Caco-2 (cell line): ENCODE data around the gene APOOL. TPM values are rescaled to one million over a fixed set of nuclear protein-coding genes. Genes with fewer than 3 reads are reported as not detected.

ENCODE experiments used
- BruUV-seq: library from RNA; stranded (reverse); fragments of 400-500 nt; replicated peaks from 2 replicates; lab custom pipeline; 2021; lab: Mats Ljungman, UMichigan
- CTCF ChIA-PET: fragments of 300-600 bp; sonication (Branson Sonifier 250); formaldehyde crosslinking; loops from one replicate; lab custom pipeline; 2022; ENCODE audit warnings: antibody characterized with exemption; lab: Charles Lee
- POLR2A ChIA-PET: fragments of 300-600 bp; sonication (Branson Sonifier 250); formaldehyde crosslinking; loops from one replicate; lab custom pipeline; 2022; ENCODE audit warnings: antibody characterized with exemption; lab: Charles Lee
- DNase-seq, 2 experiments: peaks; one replicate each; pipeline versions ENCODE4 v3.0.0 to v3.0.0-alpha.2; 2020 to 2022
- H3K27me3 ChIP-seq: replicated peaks from 2 replicates; pipeline ENCODE4 v1.6.0; 2011; ENCODE audit warnings: low read length; ENCODE audit not compliant: control insufficient read depth, insufficient read depth
- H3K36me3 ChIP-seq: 2 replicates; pipeline ENCODE4 v1.5.1; 2011; ENCODE audit warnings: low read length; ENCODE audit not compliant: control insufficient read depth, insufficient read depth
- H3K4me1 ChIP-seq: fragments of 250-450 bp; sonication (Bioruptor Pico); 2 replicates; pipeline ENCODE4 v1.5.1; 2020; ENCODE audit warnings: mild to moderate bottlenecking
- H3K4me3 ChIP-seq: 2 replicates; pipeline ENCODE4 v1.5.1; 2011; ENCODE audit warnings: low read depth, mild to moderate bottlenecking, control low read depth, low read length
- H3K9me3 ChIP-seq: fragments of 250-450 bp; sonication (Bioruptor Pico); 2 replicates; pipeline ENCODE4 v1.5.1; 2020; ENCODE audit warnings: mild to moderate bottlenecking, moderate library complexity
- H3K27ac Mint-ChIP-seq: one replicate; pipeline ENCODE4 v1.8.0; 2022; ENCODE audit warnings: mixed read lengths; ENCODE audit not compliant: unreplicated experiment
- H3K27me3 Mint-ChIP-seq: one replicate; pipeline ENCODE4 v1.8.0; 2022; ENCODE audit warnings: mixed read lengths; ENCODE audit not compliant: insufficient read depth, unreplicated experiment
- H3K36me3 Mint-ChIP-seq: one replicate; pipeline ENCODE4 v1.8.0; 2022; ENCODE audit warnings: mild to moderate bottlenecking, mixed read lengths; ENCODE audit not compliant: insufficient read depth, unreplicated experiment
- H3K4me1 Mint-ChIP-seq: one replicate; pipeline ENCODE4 v1.8.0; 2022; ENCODE audit warnings: low read depth, mixed read lengths; ENCODE audit not compliant: unreplicated experiment
- H3K4me3 Mint-ChIP-seq: one replicate; pipeline ENCODE4 v1.8.0; 2022; ENCODE audit warnings: mild to moderate bottlenecking, moderate library complexity, mixed read lengths; ENCODE audit not compliant: unreplicated experiment
- H3K9me3 Mint-ChIP-seq: one replicate; pipeline ENCODE4 v1.8.0; 2022; ENCODE audit warnings: mixed read lengths; ENCODE audit not compliant: unreplicated experiment
- intact Hi-C: fragments of 100-400 bp; cut with micrococcal nuclease; formaldehyde crosslinking; loops from one replicate; pipeline ENCODE4 v1.10.0; 2022; ENCODE audit not compliant: unreplicated experiment
- total RNA-seq: library from RNA; stranded (reverse); gene quantifications from 2 replicates; pipeline ENCODE4 v1.2.3, GENCODE V29; 2022
- TF ChIP-seq, protein P1 (sequence below), 2 experiments: fragments of 200-600 bp in 1 of 2; IDR thresholded peaks; 1 replicate in 1 of 2; 2 replicates in 1 of 2; pipeline versions ENCODE4 v1.5.1 to v1.8.0; 2011 to 2022; ENCODE audit warnings: antibody characterized with exemption in 1 of 2, control low read depth in 1 of 2, inconsistent platforms in 1 of 2, low read depth in 1 of 2, low read length in 1 of 2, mild to moderate bottlenecking in 1 of 2, moderate library complexity in 1 of 2; ENCODE audit not compliant: insufficient read depth in 1 of 2, severe bottlenecking in 1 of 2, unreplicated experiment in 1 of 2

Gene APOOL
- total RNA-seq, 1 experiment from 2014 or later = 20.0 TPM

DNA sequence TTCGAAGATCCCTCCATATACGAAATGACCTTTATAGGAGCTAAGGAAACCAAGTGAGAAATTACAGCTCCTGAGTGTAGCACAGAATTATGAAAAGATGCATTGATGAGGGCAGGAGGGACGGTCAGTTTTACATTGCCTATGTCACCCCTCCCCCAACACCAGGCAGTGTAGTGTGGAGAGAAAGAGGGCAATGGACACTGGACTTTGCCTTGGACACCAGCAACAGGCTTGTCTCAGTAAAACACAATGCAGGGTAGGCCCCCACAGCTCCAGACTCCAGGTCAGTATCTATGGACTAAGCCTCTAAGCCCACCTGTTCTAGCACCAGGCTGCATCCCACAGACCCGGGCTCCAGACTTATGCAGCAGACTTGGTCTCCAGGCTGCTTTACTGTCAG is 16.5 kb downstream of the APOOL start:
- Histone ChIP-seq H3K4me1 (no peaks in the 10 kb centered on the region), H3K27me3 (no peaks in the 10 kb centered on the region), H3K36me3 (no peaks in the 10 kb centered on the region), H3K4me3 (no peak overlapping the region), H3K9me3 (no peaks in the 10 kb centered on the region)
- DNase-seq = no peak
- BruUV-seq = no TSS peak
- no peaks in the 10 kb centered on the region for H3K27me3 Mint-ChIP-seq
- CTCF ChIA-PET = no interaction called here
- H3K36me3 Mint-ChIP-seq = peaks cover 16% of the 10 kb centered on the region
- intact Hi-C loops = no loop called here
- no peak overlapping the region for H3K27ac Mint-ChIP-seq
- TF ChIP-seq, protein P1, sequence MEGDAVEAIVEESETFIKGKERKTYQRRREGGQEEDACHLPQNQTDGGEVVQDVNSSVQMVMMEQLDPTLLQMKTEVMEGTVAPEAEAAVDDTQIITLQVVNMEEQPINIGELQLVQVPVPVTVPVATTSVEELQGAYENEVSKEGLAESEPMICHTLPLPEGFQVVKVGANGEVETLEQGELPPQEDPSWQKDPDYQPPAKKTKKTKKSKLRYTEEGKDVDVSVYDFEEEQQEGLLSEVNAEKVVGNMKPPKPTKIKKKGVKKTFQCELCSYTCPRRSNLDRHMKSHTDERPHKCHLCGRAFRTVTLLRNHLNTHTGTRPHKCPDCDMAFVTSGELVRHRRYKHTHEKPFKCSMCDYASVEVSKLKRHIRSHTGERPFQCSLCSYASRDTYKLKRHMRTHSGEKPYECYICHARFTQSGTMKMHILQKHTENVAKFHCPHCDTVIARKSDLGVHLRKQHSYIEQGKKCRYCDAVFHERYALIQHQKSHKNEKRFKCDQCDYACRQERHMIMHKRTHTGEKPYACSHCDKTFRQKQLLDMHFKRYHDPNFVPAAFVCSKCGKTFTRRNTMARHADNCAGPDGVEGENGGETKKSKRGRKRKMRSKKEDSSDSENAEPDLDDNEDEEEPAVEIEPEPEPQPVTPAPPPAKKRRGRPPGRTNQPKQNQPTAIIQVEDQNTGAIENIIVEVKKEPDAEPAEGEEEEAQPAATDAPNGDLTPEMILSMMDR (IDR thresholded peaks at IDR 0.05; ENCODE audit: insufficient read depth in 1 of 2, low read depth in 1 of 2, low read length in 1 of 2, severe bottlenecking in 1 of 2, unreplicated experiment in 1 of 2) = no peak
- no peaks in the 10 kb centered on the region for H3K9me3 Mint-ChIP-seq
- POLR2A ChIA-PET = no interaction called here
- no peak overlapping the region for H3K4me3 Mint-ChIP-seq
- H3K4me1 Mint-ChIP-seq = no peaks in the 10 kb centered on the region

DNA sequence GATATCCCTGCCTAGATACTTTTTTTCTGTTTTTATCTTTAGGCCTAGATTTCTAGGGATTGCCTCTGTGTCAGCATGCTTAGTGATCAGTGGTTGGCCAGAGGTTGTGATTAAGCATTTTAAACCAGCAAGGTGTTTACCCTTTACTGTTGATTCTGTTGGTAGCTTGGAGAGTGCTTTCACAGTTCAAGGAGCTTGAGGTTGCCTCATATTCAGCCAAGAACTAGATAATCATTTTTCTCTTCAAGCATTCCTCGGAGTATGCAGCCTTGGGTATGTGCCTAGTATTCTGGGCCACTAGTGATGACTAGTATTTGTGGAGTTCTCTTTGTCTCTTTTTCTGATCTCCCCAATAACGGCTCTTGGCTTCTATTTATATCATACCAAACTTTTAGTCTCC is 20.4 kb downstream of the APOOL start:
- POLR2A ChIA-PET = no interaction called here
- TF ChIP-seq, protein P1 (IDR thresholded peaks at IDR 0.05; ENCODE audit: insufficient read depth in 1 of 2, low read depth in 1 of 2, low read length in 1 of 2, severe bottlenecking in 1 of 2, unreplicated experiment in 1 of 2) = no peak
- no TSS peak for BruUV-seq

DNA sequence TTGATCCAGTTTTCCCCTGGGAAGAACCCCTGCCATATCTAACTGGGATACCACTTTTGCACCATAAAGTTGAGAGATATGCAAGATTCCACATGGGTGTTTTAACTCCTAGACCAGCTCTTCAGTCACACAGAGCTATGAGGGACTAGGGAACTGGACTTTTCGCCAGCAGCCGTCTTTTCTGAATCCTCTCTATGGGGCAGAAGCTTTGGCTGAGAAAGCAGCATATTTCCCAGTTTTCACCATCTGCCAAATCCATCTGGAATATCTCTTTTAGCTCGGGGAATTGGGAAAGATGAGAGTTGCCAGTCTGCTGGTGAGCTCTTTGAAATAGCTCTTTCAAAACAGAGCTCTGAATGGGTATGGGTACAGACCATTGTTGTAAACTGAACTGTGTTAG is 20.9 kb downstream of the APOOL start:
- no peak for DNase-seq
- POLR2A ChIA-PET = no interaction called here
- Mint-ChIP-seq H3K4me1 (no peaks in the 10 kb centered on the region), H3K9me3 (no peaks in the 10 kb centered on the region), H3K36me3 (peaks cover 6% of the 10 kb centered on the region), H3K4me3 (no peak overlapping the region), H3K27me3 (no peaks in the 10 kb centered on the region), H3K27ac (no peak overlapping the region)
- CTCF ChIA-PET = no interaction called here
- no TSS peak for BruUV-seq
- H3K4me3 ChIP-seq = no peak overlapping the region
- no peaks in the 10 kb centered on the region for H3K4me1 ChIP-seq
- TF ChIP-seq, protein P1 (IDR thresholded peaks at IDR 0.05; ENCODE audit: insufficient read depth in 1 of 2, low read depth in 1 of 2, low read length in 1 of 2, severe bottlenecking in 1 of 2, unreplicated experiment in 1 of 2) = no peak
- H3K36me3 ChIP-seq = no peaks in the 10 kb centered on the region
- intact Hi-C loops = no loop called here
- H3K9me3 ChIP-seq = no peaks in the 10 kb centered on the region
- no peaks in the 10 kb centered on the region for H3K27me3 ChIP-seq

More for the DNA sequence above, 20.4 kb downstream of the APOOL start:
- no peaks in the 10 kb centered on the region for H3K36me3 ChIP-seq
- no peaks in the 10 kb centered on the region for H3K27me3 ChIP-seq
- H3K27me3 Mint-ChIP-seq = no peaks in the 10 kb centered on the region
- no peak overlapping the region for H3K4me3 ChIP-seq
- H3K27ac Mint-ChIP-seq = no peak overlapping the region
- intact Hi-C loops = no loop called here
- H3K4me1 ChIP-seq = no peaks in the 10 kb centered on the region
- no peaks in the 10 kb centered on the region for H3K9me3 ChIP-seq
- H3K4me3 Mint-ChIP-seq = no peak overlapping the region
- CTCF ChIA-PET = no interaction called here
- H3K36me3 Mint-ChIP-seq = peaks cover 6% of the 10 kb centered on the region
- DNase-seq = no peak
- H3K4me1 Mint-ChIP-seq = no peaks in the 10 kb centered on the region
- no peaks in the 10 kb centered on the region for H3K9me3 Mint-ChIP-seq
